ENCODE data around the gene HBS1L. TPM values are rescaled to one million over a fixed set of nuclear protein-coding genes. Genes with fewer than 3 reads are reported as not detected.

Gene HBS1L
- total and polyA plus RNA-seq, 9 of the 15 experiments (the other 6 are each of a cell fraction or from before 2014, with no cell fraction given) = 101 to 199 (median 145) TPM

DNA sequence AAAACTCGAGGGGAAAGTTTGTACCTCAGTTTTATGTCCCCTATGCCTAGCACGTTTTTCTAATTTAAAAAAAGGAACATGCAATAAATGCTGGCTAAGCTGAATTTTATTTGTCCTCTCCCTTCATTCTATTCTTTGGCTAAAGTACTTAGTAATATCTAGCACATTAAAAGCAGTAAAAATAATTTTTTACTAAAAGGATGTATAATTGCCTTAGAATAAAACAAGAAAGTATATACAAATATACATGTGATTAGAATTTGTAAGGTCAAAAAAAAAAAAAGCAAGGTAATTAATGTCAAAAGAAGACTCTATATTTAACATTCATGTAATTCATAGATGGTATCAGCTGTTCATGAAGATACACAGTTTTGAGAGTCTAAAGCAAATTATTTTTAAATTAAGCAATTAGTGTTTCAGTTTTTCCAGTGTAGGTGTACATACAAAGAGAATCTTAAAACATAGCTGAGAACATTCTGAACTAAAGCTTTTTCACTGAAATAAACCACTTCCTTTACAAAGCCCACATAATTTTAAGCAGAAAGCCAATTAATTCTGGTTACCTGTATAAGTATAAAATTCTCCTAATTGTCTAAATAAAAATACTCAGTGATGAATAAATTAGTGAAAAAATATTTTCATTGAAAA lies 32.4 kb downstream of the HBS1L start (continued):
- TF ChIP-seq MNT (conservative IDR thresholded peaks at IDR 0.05) (no peak), MCM7 (IDR thresholded peaks at IDR 0.05) (no peak), HNRNPLL (IDR thresholded peaks at IDR 0.05; ENCODE audit: low read depth, low read length, poor library complexity, severe bottlenecking) (no peak), STAT5A (IDR thresholded peaks at IDR 0.05; ENCODE audit: borderline replicate concordance, low read length) (no peak), GABPB2 (CRISPR knock-in tag; conservative IDR thresholded peaks at IDR 0.05) (no peak), CUX1 (CRISPR knock-in tag; IDR thresholded peaks at IDR 0.05) (no peak), ZNF695 (CRISPR knock-in tag; IDR thresholded peaks at IDR 0.05) (no peak), KDM4B (IDR thresholded peaks at IDR 0.05; ENCODE audit: borderline replicate concordance in 2 of 2, low read depth in 1 of 2) (no peak), ZBTB43 (CRISPR knock-in tag; IDR thresholded peaks at IDR 0.05) (no peak)
